Measurements from ENCODE around the gene IGFBP3.

The IGFBP3 gene

GRCh38 chr7:45890902-45891461, 30.1 kb downstream of the IGFBP3 start:
- peak; percentile 58 for TF ChIP-seq CTCF (IDR thresholded peaks at IDR 0.05; ENCODE audit: control insufficient read depth, insufficient read depth, low read depth, low read length, missing control alignments)
- DNase-seq (ENCODE audit: low read depth) = no peak
- H3K4me3 ChIP-seq (ENCODE audit: control insufficient read depth, low read depth, low read length) = no peak overlapping the region

GRCh38 chr7:45890125-45890901, 30.8 kb downstream of the IGFBP3 start:
- DNase-seq (ENCODE audit: low read depth) = no peak
- no peak overlapping the region for H3K4me3 ChIP-seq (ENCODE audit: control insufficient read depth, low read depth, low read length)
- TF ChIP-seq CTCF (IDR thresholded peaks at IDR 0.05; ENCODE audit: control insufficient read depth, insufficient read depth, low read depth, low read length, missing control alignments) = no peak

GRCh38 chr7:45889367-45890067, 31.6 kb downstream of the IGFBP3 start:
- no peak for TF ChIP-seq CTCF (IDR thresholded peaks at IDR 0.05; ENCODE audit: control insufficient read depth, insufficient read depth, low read depth, low read length, missing control alignments)
- no peak overlapping the region for H3K4me3 ChIP-seq (ENCODE audit: control insufficient read depth, low read depth, low read length)
- DNase-seq (ENCODE audit: low read depth) = no peak

- TF ChIP-seq CTCF (IDR thresholded peaks at IDR 0.05; ENCODE audit: control insufficient read depth, insufficient read depth, low read depth, low read length, missing control alignments) = no peak
- peak overlapping the region; percentile 11; the same call in 1 of the 2 replicates for H3K4me3 ChIP-seq (ENCODE audit: control insufficient read depth, low read depth, low read length)
- no peak for DNase-seq (ENCODE audit: low read depth)
These were observed 32.1 kb downstream of the IGFBP3 start for GRCh38 chr7:45888993-45889366.

- no peak for TF ChIP-seq CTCF (IDR thresholded peaks at IDR 0.05; ENCODE audit: control insufficient read depth, insufficient read depth, low read depth, low read length, missing control alignments)
- peak within 1 kb of the TSS; percentile 37 for H3K4me3 ChIP-seq (ENCODE audit: control insufficient read depth, low read depth, low read length)
- no peak for DNase-seq (ENCODE audit: low read depth)
These were observed 32.7 kb downstream of the IGFBP3 start, which contains the start of gene IGFBP1 for GRCh38 chr7:45888185-45888992. Gene IGFBP1 (plus strand): TSS chr7:45888488. CDS start chr7:45888653, 165 bp downstream.

Measured in AG09309 (cell line).